Activated CD8-positive, alpha-beta memory T cell treated with anti-CD3 and anti-CD28 coated beads for 48 hours (primary cell): ENCODE results near the gene MRPL55.
A peak's percentile ranks its signal among the peaks of the same experiment; 100 is the strongest.

Experiments
- DNase-seq, 3 experiments: peaks; one replicate each; pipeline ENCODE4 v3.0.0-alpha.2; 2020; ENCODE audit warnings: low read depth in 2 of 3, low spot score in 2 of 3

The MRPL55 gene

DNA sequence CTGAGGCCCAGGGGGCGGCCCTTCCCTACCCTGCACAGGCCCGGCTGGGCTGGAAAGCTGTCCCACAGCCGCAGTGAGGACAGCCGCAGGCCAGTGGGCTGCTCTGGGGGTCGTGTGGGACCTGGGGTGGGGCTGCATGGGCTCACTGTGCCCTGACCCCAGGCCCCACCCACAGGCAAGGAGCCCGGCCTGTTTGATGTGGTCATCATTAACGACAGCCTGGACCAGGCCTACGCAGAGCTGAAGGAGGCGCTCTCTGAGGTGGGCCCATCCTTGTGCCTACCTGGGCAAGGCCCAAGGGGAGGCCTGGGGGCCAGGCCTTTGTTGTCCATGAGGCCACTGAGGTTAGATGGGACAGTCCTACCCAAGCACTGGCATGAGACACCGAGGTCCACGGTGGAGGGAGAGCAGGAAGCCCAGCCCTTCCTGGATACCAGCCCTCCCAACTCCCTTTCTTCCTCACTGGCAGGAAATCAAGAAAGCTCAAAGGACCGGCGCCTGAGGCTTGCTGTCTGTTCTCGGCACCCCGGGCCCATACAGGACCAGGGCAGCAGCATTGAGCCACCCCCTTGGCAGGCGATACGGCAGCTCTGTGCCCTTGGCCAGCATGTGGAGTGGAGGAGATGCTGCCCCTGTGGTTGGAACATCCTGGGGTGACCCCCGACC is 39.2 kb upstream of the MRPL55 start:
- DNase-seq = no peak

DNA sequence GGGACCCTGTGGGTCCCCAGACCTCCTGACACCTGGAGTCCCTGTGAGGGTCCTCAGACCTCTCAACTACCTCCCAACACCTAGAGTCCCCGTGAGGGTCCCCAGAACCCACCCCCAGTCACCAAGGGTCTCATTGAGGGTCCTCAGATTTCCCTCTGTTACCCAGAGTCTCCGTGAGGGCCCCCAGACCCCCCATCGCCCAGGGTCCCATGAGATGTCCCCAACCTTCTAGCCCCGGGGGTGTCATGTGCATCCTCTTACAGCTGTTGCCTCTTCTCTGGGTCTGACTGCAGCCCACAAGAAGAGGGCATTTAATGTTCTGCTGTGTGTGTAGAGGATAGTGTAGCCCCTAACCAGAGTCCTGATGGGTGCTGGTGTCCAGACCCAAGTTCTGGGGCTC is 38.7 kb upstream of the MRPL55 start:
- DNase-seq = no peak

DNA sequence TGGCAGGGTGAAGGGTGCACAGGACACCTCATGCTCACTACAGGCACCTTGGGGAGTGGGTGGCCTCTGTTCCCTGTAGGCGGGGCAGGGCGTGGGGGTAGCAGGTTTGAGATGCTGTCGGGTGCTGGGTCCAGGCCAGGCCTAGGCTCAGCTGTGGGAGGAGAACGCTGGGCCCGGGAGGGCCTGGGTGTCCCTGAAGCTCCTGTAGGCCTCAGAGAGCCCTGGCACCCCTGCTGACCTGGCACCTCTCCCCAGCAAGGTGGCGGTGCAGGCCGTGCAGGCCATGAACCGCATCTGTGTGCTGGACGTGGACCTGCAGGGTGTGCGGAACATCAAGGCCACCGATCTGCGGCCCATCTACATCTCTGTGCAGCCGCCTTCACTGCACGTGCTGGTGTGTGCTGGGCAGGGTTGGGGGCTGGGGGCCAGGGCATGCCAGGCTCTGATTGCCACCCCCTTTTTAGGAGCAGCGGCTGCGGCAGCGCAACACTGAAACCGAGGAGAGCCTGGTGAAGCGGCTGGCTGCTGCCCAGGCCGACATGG is 38.1 kb upstream of the MRPL55 start:
- no peak for DNase-seq

DNA sequence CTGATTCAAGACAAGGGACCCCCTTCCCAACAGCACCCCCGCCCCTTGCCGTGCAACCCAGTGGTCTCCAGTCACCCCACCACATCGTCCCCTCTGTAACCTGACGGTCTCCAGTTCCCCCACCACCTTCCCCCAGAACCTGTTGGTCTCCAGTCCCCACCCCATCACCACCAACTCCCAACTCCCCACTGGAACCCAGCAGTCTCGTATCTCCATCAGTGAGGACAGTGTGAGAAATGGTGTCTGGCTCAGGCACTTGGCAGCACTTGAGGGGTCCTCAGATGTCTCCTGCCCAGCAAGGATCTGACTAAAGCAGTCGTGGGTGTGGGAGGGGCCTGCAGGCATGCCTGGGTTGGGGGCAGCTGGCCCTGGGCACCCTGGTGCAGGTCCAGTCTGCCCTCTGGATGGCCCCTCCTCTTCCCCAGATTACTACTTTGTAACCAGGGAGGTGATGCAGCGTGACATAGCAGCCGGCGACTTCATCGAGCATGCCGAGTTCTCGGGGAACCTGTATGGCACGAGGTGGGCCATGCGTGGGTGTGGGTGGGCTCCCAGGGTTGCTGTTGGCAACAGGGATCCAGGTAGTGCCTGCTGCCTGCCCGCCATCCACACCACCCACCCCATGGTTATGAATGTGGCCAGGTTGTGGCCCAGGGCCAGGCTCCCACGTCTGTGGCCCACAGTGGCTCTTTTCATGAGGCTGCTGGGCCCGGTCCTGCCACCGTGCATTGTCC is 37.5 kb upstream of the MRPL55 start:
- no peak for DNase-seq

DNA sequence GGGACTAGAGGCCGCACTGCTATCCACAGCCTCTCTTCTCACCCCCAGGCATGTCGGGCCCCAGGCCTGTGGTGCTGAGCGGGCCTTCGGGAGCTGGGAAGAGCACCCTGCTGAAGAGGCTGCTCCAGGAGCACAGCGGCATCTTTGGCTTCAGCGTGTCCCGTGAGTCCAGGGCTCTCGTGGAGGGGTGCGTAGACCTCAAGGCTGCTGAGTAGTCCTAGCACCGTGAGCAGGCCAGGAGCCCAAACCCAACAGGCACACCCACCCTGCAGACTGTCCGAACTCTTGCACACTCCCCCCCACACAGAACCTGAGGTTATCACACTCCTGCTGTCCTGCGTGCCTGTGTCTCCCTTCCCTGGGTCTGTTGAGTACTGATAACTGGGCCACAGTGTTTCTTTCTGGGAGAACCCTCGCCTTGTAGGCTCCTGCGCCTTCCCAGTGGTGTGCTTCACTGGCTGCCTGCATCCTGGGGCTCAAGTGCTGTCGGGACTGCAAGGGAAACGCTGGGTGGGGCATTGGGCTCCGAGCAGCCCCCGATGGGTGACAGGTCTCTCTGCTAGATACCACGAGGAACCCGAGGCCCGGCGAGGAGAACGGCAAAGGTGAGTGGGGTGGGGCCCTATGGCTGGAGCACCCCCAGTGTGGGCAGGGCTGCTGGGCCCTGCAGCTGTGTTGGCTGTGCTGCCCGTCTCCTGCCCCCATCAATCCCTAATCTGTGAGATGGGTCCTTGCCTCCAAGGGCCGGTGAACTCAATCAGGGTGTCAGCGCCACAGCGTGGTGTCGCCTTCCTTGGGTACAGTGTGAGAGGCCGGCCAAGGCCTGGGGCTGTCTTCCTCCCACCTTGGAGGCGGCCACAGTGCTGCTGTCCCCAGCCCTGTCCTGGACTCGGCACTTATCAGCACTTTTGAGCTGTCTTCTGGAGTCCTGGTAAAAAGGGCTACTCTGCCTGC is 36.6 kb upstream of the MRPL55 start:
- no peak for DNase-seq

DNA sequence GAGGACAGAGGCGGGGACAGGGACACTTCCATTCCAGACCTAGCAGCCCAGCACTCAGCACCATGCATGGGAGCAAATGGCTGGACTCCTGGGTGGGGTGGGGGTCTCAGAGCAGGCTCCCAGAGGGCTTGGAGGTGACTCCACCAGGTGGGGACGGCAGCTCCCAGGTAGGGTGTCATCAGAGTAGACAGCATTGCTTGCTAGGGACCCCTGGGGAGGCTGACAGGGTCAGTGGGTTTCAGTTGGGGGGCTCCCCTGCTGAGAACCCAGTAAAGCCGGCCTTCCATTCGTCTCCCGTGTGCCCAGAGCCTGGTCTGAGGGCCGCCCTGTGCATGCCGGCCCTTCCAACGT is 35.9 kb upstream of the MRPL55 start:
- DNase-seq = no peak

DNA sequence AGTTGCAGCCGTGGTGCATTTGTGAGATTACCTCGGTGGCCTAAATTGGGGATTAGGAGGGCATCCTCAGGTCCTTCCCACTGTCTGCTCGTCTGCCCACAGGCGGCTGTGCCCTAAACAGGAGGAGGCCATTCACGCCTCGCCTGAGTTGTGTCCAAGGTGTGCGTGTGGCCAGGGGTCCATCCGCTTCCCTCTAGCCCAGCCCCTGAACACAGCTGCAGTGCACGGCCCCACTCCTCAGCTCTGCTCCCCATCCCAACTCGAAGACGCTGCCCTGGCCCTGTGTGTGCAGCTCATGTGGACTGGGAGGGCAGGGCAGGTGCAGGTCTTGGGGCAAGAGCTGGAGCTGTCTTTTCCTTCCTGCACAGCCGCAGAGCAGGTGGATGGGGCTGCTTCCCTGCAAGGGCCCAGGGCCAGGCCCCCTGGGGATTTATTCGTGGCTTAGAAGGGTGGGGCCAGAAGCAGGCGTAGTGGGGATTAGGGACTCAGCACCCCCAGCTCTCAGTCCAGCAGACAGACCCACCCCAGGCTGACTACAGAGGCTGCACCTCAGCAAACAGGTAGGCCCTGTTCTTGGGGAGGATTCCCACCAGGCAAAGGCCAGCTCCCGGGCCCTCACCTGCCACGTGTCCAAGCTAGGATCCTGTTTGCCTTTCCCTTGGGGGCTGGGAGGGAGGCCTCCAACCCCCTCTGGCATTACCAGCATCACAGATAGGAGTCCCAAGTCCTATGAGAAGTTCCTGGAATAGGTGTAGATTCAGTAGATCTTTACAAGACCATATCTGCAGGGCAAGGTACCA is 35.3 kb upstream of the MRPL55 start:
- DNase-seq = no peak

DNA sequence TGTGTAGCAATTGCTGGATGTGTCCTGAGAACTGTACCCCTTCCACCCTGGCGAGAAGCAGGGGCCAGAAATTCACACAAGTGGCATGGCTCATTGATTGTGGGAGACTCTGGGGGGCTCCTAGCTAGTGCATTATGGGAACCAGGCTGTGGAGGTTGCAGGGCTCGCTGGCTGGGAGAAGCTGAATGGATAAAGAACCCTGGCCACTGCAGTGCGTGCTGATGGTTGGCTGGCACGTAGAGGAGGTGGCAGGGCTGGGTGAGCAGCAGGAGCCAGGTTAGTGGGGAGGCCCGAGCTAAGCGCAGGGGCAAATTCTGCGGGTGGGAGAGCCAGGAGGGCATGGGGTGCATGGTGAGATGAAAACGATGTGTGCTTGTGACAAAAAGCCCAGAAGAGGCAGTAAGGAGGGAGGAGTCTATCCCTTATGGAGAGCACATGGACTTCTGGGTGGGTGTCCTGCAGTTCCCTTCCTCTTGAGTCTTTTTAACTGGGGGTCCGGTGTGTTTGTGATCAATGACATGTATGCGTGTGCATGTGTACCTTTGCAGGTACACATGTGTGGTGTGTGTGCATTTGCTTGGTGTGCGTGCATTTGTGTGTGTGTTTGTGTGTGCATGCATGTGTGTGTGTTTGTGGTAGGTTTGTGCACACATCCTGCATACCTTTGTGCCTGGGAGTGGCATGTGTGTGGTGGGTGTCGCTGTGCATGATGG is 34.5 kb upstream of the MRPL55 start:
- no peak for DNase-seq

DNA sequence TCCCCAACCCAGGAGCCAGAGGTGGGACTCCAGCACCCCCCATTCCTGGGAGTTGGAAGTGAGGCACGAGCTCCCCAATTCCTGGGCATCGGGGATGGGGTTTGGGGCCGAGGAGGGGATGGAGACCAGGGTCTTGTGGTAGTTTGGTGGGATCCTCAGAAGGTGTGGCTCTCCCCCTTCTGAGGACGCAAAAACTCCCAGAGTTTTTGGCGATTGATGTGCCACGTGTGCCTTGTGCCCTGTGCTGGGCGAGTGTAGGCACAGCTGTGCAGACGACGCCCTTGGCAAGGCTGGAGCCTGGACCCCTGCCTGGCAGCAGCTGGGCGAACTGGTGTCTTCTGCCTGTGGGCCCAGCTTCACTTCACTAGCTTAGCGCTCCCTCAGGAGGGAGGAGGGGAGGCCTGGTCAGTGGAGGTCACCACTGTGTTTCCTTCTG is 33.6 kb upstream of the MRPL55 start:
- no peak for DNase-seq

DNA sequence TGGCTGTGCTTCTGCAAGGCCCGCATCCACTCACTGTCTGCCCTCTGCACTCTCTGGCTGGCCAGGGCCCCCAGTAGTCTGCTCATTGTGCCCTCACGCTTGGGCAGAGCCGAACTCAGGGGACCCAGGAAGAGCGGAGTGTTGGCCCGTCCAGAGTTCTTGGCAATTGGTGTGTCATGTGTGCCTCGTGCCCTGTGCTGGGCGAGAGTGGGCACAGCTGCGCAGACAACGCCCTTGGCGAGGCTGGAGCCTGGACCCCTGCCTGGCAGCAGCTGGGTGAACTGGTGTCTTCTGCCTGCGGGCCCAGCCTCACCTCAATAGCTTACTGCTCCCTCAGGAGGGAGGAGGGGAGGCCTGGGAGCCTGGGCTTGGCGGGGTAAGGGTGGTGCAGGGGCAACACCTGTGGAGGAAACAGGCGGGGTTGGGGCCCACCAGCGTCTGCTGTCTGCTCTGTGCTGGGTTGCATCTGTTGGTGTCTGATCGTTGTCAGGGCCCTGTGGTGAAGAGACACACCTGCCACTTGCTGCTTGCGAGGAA is 33.1 kb upstream of the MRPL55 start:
- no peak for DNase-seq

DNA sequence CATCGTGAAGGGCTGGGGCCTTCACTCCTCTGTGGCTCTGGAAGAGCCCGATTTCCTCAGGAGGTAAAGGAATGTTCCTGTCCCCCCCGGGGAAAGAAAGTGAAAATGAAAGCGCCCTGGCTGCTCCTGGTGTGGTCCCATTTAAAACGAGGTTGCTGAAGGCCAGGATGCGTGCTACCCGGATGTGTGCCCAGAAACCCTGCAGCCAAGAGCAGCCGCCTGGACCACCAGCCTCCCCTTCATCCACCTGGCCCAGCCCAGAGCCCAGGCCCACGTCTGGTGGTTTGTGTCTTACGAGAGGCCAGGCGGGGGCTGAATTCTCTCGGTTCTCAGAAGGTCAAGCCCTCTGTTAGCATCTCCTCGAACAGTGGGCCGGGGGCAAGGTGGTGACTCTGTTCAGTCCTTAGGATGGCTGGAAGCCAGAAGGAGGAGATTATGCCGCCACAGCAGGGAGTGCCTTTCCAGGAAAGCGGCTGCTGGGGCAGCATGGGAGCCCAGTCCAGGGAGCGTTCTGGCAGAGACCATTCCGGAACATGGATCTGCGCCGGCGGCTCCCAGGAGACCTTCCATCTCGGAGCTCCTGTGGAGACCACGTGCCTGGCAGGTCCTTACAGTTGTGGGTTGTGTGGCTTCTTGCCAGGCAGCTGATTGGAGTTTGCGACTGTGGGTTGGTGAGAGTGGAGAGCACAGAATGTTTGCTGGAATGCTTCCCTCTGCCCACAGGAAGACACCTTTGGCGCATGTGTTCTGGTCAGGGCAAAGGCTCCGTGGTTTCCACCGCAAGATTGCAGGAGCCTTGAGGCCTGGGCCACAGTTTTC is 32.3 kb upstream of the MRPL55 start:
- DNase-seq = no peak

DNA sequence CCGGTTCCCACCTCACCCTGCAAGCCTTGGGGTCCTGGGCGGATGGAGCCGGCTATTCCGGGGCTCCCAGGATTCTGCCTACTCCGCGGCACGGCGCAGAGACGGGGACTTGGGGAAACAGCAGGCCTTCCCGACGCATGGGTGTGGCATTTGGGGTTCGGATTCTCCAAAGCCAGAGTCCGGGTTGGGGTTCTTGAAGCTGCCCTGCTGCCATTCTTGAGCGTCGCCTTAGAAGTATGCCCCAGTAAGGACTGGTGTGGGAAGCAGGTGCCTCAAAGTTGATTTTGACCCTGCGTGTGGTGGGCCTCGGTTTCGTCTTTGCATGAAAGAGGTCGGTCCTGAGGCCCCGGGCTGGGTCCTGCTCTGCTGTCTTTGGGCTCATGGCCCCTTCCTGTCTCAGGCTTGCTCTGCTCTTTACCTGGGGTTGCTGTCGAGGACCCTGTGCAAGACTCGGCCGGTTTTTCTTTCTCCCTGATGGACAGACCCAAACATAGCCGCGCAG is 31.7 kb upstream of the MRPL55 start:
- no peak for DNase-seq

DNA sequence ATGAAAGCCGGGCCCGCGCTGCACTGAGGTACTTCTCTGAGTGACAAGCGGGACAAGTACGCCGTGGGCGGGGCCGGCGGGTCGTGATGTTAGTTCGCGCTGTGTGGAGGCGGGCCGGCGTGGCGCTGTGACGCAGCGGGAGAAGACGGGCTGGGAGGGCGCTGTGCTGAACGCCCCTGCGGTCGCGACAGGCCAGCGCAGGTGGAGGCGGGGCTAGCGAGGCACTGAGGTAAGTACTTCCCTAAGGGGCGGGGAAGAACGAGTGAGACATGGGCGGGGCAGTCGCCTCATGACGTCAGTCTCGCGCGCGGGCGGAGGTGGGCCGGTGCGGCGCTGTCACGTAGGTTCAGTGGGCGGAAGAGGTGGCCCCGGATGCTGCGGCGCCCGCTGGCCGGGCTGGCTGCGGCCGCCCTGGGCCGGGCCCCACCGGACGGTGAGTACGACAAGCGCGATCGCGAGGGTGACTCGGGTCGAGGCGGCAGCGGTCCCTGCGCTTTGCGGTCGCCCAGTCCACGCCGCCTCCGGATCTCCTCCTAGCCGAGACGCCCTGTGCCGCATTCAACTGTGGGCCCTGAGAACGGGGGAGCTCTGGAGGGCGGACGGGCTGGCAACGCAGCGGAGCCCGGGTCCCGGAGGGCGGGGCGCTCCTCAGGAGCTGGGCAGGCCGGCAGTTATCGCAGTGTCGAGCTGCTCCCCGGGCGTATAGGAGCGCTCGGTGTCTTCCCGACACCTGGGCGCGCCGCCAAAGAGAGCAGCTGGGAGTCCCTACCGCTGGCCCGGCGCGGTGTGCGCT is 31.0 kb upstream of the MRPL55 start, which contains the start of gene GUK1:
GUK1 (plus strand) TSS at position 349 of the 793 bp plus-strand sequence; CDS start at position 373, 24 bp downstream.
- peak; percentile 99 to 100 (median 99) for DNase-seq

DNA sequence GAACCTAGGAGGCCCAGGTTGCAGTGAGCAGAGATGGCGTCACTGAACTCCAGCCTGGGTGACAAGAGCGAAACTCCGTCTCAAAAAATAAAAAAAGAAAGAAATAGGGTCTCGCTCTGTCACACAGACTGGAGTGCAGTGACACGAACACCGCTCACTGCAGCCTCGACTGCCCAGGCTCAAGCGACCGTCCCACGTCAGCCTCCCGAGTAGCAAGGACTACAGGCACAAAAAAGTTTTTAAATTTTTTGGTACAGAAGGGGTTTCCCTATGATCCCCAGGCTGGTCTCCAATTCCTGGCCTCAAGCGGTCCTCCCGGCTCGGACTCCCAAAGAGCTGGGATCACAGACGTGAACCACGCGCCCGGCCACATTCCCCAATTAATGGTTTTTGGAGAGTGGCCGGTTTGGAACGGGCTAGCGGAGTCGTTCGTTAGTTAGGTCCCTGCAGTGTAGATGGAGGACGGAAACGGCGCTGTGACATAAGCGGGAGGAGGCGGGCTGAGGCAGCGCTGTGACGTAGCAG is 30.4 kb upstream of the MRPL55 start:
- no peak for DNase-seq

DNA sequence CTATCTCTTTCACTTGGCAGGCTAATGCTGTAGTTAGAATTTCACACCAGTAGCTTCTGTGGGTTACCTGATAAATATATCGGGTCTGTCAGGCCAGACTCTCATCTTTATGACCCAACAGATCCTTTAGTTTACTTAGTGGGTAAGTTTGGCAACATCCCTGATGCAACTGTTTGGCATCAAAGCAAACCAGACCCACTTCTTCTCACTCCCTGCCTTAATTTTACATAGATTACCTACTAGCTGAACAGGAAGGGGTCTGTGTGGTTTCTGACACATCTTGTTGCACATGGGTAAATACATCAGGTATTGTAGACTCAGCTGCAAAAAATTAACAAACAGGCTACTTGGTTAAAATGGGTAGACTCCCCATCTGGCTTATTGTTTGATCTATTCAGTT is 27.8 kb upstream of the MRPL55 start:
- DNase-seq = no peak

DNA sequence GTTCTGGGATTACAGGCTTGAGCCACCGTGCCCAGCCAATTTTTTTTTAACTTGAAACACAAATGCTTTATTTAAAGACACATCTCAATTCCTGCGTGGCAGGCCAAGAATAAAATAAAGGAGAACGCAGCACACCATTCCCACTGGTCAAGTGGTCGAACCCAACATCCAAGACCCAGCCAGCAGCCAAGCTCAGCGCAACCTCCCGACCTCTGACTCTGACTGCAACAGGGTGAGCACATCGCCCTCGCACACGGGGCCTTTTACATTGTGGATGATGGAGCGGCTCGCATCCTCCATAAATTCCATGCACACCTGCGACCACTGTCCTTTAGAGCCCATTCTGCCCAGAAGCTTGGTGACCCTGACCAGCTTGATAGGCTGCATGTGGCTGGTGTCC is 25.5 kb upstream of the MRPL55 start:
- DNase-seq = no peak

DNA sequence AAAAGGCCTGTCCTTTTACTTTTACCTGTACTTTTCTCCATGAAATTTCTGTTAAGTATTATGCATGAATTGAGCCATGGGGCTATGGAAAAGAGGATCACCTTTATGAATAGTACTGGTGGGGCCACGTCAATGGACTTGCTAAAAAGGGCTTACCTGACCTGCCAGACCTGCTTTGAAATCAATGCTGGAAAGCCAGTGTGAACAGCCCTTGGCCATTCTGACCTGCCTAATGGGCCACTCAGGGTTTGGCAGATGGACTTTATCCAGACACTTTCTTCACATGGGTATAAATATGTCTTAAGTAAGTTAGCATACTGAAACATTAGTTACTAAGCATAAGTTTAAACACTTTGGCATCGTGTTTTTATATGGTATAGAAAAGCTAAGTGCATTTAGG is 22.7 kb upstream of the MRPL55 start:
- DNase-seq = no peak

DNA sequence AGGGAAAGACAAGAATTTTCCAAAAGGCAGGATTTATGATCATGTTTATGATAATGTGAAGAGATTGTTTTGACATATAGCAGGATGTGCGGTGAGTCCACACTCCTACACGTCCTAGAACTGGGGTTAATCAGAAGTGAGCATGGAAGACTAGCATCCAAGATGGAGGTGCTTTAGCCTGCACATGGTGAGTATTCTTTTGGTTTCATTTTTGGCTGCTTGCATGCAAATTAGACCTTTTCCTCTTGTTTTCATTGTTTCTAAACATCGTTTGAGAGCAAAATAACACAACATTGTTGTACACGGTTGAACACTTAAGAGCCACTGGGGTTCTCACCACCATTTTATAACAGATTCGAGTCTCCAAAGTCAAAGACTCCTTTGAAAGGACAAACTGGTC is 16.1 kb upstream of the MRPL55 start:
- DNase-seq = no peak
